ENCODE measurements around the gene PAK5.

Gene PAK5

GRCh38 chr20:9602847-9603183 is 236.1 kb downstream of the PAK5 start:
- Histone ChIP-seq H3K9ac (no peak overlapping the region), H3K27ac (no peak overlapping the region), H3K9me3 (ENCODE audit: control insufficient read depth, low read length) (no peaks in the 10 kb centered on the region), H3K79me2 (no peaks in the 10 kb centered on the region), H3K27me3 (ENCODE audit: control insufficient read depth, insufficient read depth, low read length) (no peaks in the 10 kb centered on the region), H3K4me1 (no peaks in the 10 kb centered on the region), H3K36me3 (ENCODE audit: control insufficient read depth, insufficient read depth, low read length) (no peaks in the 10 kb centered on the region), H2AFZ (no peak overlapping the region), H3K4me2 (ENCODE audit: low read length) (no peak overlapping the region), H3K4me3 (ENCODE audit: low read depth, low read length) (no peak overlapping the region)
- no peak for TF ChIP-seq CTCF (IDR thresholded peaks at IDR 0.05)

GRCh38 chr20:9600562-9600961 is 238.3 kb downstream of the PAK5 start:
- no peak overlapping the region for H3K27ac ChIP-seq
- no peak overlapping the region for H2AFZ ChIP-seq
- H3K4me2 ChIP-seq (ENCODE audit: low read length): no peak overlapping the region
- H3K27me3 ChIP-seq (ENCODE audit: control insufficient read depth, insufficient read depth, low read length): no peaks in the 10 kb centered on the region
- H3K4me3 ChIP-seq (ENCODE audit: low read depth, low read length): no peak overlapping the region
- no peak for TF ChIP-seq CTCF (IDR thresholded peaks at IDR 0.05)
- no peaks in the 10 kb centered on the region for H3K9me3 ChIP-seq (ENCODE audit: control insufficient read depth, low read length)
- no peaks in the 10 kb centered on the region for H3K79me2 ChIP-seq
- no peak overlapping the region for H3K9ac ChIP-seq
- H3K4me1 ChIP-seq: no peaks in the 10 kb centered on the region
- H3K36me3 ChIP-seq (ENCODE audit: control insufficient read depth, insufficient read depth, low read length): no peaks in the 10 kb centered on the region

GRCh38 chr20:9597547-9597946 is 241.3 kb downstream of the PAK5 start:
- Histone ChIP-seq H2AFZ (no peak overlapping the region), H3K27ac (no peak overlapping the region), H3K4me2 (ENCODE audit: low read length) (no peak overlapping the region), H3K9me3 (ENCODE audit: control insufficient read depth, low read length) (no peaks in the 10 kb centered on the region), H3K36me3 (ENCODE audit: control insufficient read depth, insufficient read depth, low read length) (no peaks in the 10 kb centered on the region), H3K79me2 (no peaks in the 10 kb centered on the region), H3K9ac (no peak overlapping the region), H3K4me3 (ENCODE audit: low read depth, low read length) (no peak overlapping the region), H3K4me1 (no peaks in the 10 kb centered on the region), H3K27me3 (ENCODE audit: control insufficient read depth, insufficient read depth, low read length) (no peaks in the 10 kb centered on the region)
- TF ChIP-seq CTCF (IDR thresholded peaks at IDR 0.05): no peak

- no peak overlapping the region for H3K4me2 ChIP-seq (ENCODE audit: low read length)
- no peak overlapping the region for H3K4me3 ChIP-seq (ENCODE audit: low read depth, low read length)
- no peak overlapping the region for H2AFZ ChIP-seq
- H3K79me2 ChIP-seq: no peaks in the 10 kb centered on the region
- no peak overlapping the region for H3K27ac ChIP-seq
- no peak overlapping the region for H3K9ac ChIP-seq
- no peaks in the 10 kb centered on the region for H3K36me3 ChIP-seq (ENCODE audit: control insufficient read depth, insufficient read depth, low read length)
- no peaks in the 10 kb centered on the region for H3K9me3 ChIP-seq (ENCODE audit: control insufficient read depth, low read length)
- H3K4me1 ChIP-seq: no peaks in the 10 kb centered on the region
- no peak for TF ChIP-seq CTCF (IDR thresholded peaks at IDR 0.05)
- H3K27me3 ChIP-seq (ENCODE audit: control insufficient read depth, insufficient read depth, low read length): no peaks in the 10 kb centered on the region
Measured at GRCh38 chr20:9595763-9596162, 243.1 kb downstream of the PAK5 start.

GRCh38 chr20:9594284-9594875 is 244.5 kb downstream of the PAK5 start:
- Histone ChIP-seq H3K4me3 (ENCODE audit: low read depth, low read length) (no peak overlapping the region), H3K9me3 (ENCODE audit: control insufficient read depth, low read length) (no peaks in the 10 kb centered on the region), H3K4me1 (no peaks in the 10 kb centered on the region), H3K27ac (no peak overlapping the region), H3K27me3 (ENCODE audit: control insufficient read depth, insufficient read depth, low read length) (no peaks in the 10 kb centered on the region), H3K36me3 (ENCODE audit: control insufficient read depth, insufficient read depth, low read length) (no peaks in the 10 kb centered on the region), H3K4me2 (ENCODE audit: low read length) (no peak overlapping the region), H3K79me2 (no peaks in the 10 kb centered on the region), H3K9ac (no peak overlapping the region), H2AFZ (no peak overlapping the region)
- TF ChIP-seq CTCF (IDR thresholded peaks at IDR 0.05): no peak
